ENCODE results near the gene MSH2. TPM values are rescaled to one million over a fixed set of nuclear protein-coding genes. Genes with fewer than 3 reads are reported as not detected.
A peak's percentile ranks its signal among the peaks of the same experiment; 100 is the strongest.

The MSH2 gene
- total and polyA plus RNA-seq, 2 of the 13 experiments (the other 11 are each of a cell fraction or from before 2014, with no cell fraction given) = 19.9 to 76.3 TPM

GRCh38 chr2:47402805-47403608 is at the start of gene MSH2 (continued):
- TF ChIP-seq ZNF281 (CRISPR knock-in tag; IDR thresholded peaks at IDR 0.05; ENCODE audit: borderline replicate concordance) (no peak), PAF1 (CRISPR knock-in tag; IDR thresholded peaks at IDR 0.05) (no peak), CREB3 (CRISPR knock-in tag; IDR thresholded peaks at IDR 0.05) (peak; percentile 86; the same call in 1 of the 2 replicates), HIC2 (CRISPR knock-in tag; IDR thresholded peaks at IDR 0.05; ENCODE audit: low read depth) (peak; percentile 70; the same call in 1 of the 2 replicates), IRF2 (CRISPR knock-in tag; IDR thresholded peaks at IDR 0.05) (0 out of 2 replicates have a peak, but pooled peaks have one; percentile 73), ZBTB46 (CRISPR knock-in tag; IDR thresholded peaks at IDR 0.05; ENCODE audit: borderline replicate concordance) (no peak), CENPT (CRISPR knock-in tag; IDR thresholded peaks at IDR 0.05; ENCODE audit: low read depth) (0 out of 2 replicates have a peak, but pooled peaks have one; percentile 61), MED8 (CRISPR knock-in tag; IDR thresholded peaks at IDR 0.05; ENCODE audit: insufficient replicate concordance) (peak; percentile 84), ZUFSP (CRISPR knock-in tag; IDR thresholded peaks at IDR 0.05; ENCODE audit: borderline replicate concordance) (no peak), ZSCAN9 (CRISPR knock-in tag; IDR thresholded peaks at IDR 0.05; ENCODE audit: borderline replicate concordance) (no peak; the same call in 1 of the 2 replicates), ZNF3 (CRISPR knock-in tag; IDR thresholded peaks at IDR 0.05) (0 out of 2 replicates have a peak, but pooled peaks have one; percentile 30), DZIP1 (CRISPR knock-in tag; IDR thresholded peaks at IDR 0.05) (peak; percentile 99), YEATS4 (CRISPR knock-in tag; IDR thresholded peaks at IDR 0.05; ENCODE audit: borderline replicate concordance) (peak; percentile 99), HDAC1 (CRISPR knock-in tag; IDR thresholded peaks at IDR 0.05) (peak; percentile 97), ZFP62 (CRISPR knock-in tag; IDR thresholded peaks at IDR 0.05) (peak; percentile 84; the same call in 1 of the 2 replicates), FOXO1 (CRISPR knock-in tag; IDR thresholded peaks at IDR 0.05) (peak; percentile 70; the same call in 1 of the 2 replicates)
